Stimulated activated CD8-positive, alpha-beta memory T cell treated with anti-CD3 and anti-CD28 coated beads, Interleukin-12 subunit alpha, Interleukin-12 subunit beta, amount 100 ng/mL, for 1 hour (primary cell): ENCODE measurements around the gene TGOLN2.
"Not testable (repeated sequence)": the region's sequence is repeated elsewhere in the genome, so short reads cannot be mapped to it uniquely, and the experiment has no call there.

Experiments used
- DNase-seq: peaks from one replicate; pipeline ENCODE4 v3.0.0-alpha.2; 2020; ENCODE audit warnings: low read depth

TGOLN2 gene

DNA sequence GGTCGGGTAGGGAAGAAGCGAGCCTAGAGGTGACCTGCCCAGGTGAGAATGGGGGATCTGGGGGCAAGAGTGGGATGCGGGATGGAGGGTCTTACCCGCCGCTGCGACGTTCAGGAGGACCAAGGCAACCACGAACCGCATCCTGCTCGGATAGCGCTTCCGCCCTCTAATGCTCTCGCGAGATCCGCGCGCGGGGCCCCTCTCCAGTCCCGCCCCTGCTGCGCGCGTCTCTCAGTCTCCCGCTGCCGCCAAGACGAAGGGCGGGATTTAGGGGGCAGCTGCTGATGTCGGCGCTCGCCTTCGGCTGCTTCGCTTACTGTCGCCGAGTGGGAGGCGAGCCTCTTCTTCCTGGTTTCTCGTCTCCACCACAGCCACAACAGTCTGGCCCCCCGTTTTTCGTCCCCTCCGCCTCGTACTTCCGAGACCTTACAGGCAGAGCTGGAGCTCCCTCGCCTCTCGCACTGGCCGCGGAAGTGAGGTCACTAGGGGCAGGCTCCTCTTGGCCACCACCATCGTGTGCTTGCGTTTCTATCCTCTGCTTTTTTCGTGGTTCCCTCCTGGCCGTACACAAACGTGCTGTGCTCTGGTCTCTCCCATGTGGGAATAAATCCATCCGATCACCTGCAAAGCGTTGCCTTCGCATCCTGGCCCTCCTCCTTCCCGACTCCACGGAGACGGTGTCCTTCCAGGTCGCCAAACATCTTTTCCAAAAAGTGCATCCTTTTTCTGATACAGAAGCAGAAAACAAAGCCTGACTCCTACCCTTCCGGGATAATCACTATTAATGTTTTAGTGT is at the start of gene TGOLN2:
Gene TGOLN2 (minus strand): TSS at position 168 of the 796 bp plus-strand sequence. CDS start 27 bp downstream, at position 141.
- peak; percentile 90 for DNase-seq

DNA sequence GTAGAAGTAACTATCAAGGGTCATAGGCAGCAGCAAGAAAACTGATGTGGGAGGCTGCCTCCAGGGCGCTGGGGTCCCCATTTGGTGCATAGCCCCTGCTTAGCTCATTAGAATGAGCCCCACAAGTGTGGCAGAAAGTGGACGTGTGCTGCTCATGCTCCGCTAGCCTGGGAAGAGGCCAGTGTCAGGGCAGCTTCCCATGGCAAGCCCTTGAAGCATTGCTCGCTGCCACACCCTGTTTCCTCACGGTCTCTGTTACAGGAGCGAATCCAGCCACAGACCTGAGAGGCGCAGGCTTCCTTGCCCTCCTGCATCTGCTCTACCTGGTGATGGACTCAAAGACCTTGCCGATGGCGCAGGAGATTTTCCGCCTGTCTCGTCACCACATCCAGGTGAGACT is 49.3 kb upstream of the TGOLN2 start:
- DNase-seq = no peak

DNA sequence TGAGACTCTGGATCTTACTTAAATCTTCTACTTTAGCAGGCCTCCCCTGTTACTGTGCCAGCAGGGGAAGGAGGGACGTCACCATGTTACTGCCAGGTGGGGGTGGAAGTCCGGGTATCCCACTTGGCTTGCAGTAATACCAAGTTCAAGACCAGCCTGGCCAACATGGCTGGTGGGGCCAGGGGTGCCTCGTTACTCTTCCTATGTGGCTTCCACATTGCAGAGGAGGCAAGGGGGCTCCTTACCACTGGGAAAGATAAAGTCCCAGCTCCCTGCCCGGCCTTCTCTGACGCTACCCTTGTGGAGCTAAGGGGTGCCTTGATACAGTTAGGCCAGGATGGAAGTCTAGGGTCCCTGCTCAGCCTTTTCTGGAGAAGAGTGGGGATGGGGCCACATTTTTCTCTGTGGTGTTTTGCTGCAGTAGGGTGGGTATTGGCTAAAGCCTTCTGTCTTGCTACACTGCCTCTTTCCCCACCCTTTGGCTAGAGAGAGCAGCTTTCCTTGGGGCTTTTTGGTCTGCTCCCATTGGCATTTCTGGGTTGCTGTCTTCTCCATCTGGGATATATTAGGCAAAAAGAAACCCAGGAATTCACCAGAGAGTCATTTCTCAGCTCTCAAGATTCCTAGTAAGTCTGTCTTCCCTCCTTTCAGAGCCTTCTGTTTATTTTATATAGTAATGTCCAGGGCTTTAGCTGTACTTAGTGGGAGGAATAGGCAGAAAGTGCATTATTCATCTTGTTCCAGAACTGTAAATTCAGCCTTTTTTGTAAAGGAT is 48.7 kb upstream of the TGOLN2 start:
- DNase-seq = no peak

DNA sequence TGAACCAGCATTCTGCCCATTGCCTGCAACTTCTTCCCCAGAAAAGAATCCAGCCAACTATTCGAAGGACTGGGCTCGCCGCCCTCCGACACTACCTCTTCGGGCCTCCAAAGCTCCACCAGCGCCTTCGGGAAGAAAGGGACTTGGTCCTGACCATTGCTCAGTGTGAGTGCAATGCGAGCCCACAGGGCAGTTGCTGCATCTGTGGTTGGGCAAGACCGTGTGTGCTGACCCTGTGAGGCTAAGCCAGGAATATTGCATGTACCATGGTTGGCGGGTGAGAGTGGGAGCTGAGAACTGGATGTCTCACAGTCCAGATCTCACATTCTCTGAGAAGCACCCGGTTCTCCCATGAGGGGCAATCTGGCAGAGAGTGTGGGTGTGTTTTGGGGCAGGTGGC is 43.3 kb upstream of the TGOLN2 start:
- no peak for DNase-seq

DNA sequence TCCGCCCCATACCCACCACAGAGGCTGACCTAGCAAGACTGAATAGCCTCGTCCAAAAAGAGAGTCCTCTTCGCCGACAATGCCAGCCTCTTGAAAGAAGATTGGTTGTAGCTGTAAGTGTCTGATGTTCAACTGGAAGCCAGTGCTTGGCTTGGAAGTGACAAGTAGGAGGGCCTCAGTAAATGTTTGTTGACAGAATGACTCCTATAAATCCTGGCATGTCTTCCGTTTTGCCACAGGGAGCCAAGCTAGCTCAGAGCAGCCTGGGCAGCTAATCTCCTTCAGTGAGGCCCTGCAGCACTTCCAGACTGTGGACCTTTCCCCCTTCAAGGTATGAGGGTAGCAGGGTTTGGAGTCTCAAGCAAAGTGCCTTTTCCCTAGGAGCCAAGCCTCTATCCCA is 41.7 kb upstream of the TGOLN2 start:
- DNase-seq = no peak

DNA sequence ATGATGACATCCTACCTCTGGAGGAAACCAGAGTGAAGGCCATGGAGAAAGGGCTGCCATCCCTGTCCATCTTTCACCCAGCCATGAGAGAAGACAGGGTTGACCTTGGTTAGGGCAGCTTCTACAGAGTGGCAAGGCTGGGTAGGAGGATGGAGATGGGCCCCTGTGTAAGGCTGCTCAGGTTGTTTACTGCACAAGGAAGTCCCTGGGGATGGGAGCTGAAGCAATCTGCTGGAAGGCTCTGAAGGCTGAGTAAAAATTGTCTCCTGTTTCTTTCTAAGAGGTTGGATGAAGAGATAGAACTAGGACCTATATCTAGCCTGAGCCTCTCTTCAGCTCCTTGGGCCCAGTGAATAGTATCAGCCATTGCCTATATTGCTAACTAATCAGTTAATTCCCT is 41.1 kb upstream of the TGOLN2 start:
- no peak for DNase-seq

DNA sequence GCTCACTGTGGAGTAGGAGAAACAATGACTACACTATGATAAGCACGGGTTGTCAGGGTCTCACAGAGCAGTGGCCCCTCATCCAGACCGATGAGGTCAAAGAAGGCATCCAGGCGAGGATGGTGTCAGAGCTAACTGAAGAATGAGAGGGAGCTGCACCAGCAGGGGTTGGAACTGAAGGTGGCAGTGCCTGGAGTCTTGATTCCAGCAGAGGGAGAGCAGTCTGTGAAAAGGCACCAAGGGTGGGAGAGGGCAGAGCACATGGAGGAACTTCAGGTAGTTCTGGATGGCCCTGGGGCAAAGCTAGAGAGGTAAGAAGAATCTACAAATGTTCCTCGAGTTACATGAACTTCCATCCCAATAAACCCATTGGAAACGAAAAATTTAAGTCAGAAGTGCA is 39.4 kb upstream of the TGOLN2 start:
- no peak for DNase-seq

DNA sequence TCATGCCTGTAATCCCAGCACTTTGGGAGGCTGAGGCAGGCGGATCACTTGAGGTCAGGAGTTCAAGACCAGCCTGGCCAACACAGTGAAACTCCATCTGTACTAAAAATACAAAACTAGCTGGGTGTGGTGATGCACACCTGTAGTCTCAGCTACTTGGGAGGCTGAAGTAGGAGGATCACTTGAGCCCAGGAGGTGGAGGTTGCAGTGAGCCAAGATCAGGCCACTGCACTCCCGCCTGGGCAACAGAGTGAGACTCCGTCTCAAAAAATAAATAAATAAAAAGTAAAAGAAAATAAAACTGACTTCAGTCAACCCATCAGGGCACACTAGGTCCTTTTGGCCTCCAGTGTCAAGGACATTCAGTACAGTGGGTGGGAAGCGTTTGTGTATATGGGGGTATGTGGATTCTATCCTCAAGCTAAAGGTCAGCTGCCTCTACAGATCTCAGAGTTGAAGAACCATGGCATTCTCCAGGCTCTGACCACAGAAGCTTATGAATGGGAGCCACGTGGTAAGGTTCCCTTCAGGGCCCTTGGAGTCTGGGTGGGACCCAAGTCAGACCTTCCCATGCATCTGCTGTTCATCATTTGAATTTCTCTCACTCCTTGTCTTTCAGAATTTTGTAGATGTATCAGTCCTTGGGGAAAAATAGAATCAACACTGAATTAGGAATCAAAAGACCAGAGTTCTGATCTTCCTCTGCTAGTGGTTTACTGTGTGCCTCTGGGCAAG is 35.0 kb upstream of the TGOLN2 start:
- not testable (repeated sequence) for DNase-seq

DNA sequence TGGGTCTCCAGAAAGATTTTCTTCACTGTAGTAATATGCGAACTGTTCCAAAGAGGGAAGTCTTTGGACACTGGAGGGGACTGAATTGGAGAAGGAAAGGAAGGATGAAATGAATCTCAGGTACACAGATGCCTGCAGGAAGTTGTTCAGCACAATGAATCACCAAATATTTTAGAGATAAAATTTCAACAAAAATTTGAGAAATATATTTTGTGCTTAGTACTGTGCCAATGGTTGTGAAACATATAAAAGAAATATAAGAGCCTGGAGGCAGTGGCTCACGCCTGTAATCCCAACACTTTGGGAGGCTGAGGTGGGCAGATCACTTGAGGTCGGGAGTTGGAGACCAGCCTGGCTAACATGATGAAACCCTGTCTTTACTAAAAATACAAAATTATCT is 29.9 kb upstream of the TGOLN2 start:
- no peak for DNase-seq

DNA sequence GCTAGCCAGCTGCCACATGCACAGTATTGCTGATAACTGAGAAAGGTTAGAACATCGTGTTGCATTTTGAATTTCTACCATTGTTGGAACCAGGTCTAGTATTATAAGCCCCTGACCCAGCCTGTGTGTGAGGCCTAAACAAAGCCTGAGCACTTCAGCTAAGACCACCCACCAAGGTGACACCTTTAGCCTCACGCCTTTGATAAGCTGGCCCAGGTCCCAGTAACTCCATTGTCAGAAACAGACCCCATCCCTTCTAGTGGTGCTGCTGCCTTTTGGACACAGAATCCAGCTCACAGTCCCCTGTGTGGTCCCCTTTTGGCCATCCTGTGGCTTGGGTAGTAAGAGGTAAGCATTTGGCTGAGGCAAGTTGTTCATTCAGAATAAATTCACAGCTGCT is 28.4 kb upstream of the TGOLN2 start:
- no peak for DNase-seq

DNA sequence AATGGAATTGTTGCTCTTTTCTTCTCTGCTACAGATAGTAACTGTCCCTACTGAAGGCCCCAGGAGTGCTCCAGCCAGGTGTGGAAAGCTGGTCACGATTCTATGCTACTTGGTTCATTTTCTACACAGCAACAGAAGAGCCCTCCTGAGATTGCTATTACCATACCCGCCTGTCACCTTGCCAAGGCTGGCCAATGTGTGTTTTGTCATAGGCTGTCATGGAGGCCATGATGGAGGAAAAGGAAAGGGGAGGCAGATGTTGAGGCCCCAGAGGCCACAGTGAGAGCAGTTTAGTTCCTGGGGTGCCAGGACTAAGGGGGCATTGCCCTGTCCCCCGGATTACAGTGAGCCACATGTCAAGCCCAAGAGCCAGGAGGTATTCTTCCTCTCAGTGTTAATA is 27.7 kb upstream of the TGOLN2 start:
- DNase-seq = no peak

DNA sequence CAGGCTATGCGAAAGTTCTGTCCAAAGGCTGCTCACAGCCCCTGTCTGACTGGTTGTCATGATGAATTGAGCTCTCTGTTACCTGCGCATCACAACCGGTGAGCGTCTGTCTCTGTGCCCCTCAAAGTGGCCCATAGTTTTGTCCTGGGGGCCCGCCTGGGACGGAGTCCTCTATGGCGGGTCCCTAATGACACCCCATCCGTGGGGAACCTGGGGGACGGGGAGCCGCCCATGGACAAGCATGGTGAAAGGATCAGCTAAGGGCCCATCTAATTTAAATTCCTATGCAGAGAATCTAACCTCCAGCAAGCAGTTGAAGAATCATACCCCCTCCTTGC is 27.3 kb upstream of the TGOLN2 start:
- DNase-seq = no peak

DNA sequence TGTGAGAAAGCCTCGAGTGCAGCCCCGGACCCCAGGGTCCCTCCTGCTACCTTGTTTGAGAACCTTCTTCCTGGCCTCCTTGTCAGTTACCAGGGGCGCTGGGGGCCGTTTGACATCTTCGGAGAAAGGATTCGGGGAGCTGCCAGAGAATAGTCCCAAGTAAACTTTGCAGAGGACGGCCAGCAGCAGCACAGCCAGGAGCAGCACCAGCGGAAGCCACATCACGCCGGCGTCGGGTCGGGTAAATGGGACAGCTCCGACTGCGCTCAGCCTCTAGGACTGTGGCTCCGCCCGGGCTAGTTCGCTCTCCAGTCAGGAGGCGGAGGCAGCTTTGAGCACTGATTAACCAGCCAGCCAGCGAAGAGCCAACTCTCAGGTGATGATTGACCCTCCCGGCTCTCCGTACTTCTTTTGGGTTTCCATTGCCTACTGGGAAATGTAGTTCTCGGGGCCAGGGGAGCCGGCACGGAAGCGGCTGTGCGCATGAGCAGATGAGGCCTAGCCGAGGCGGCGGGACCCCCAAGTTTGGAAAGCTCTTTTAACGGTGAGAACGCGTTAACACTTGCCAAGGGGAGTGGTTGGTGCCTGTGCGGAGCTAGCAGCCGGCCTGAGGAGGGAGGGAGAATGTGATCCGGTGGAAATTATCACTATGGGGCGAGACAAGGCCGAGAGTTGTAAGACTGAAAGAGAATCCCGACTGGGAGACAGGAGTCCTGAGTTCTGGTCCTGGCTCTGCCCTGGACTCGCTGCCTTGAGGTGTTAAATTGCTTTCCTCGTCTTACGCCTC is 26.7 kb upstream of the TGOLN2 start, which contains the start of the genes ELMOD3 and RETSAT:
Gene ELMOD3 (plus strand): TSS at position 484 of the 787 bp plus-strand sequence. CDS start 2,430 bp downstream, outside the sequence.
Gene RETSAT (minus strand): TSS at position 243 of the 787 bp plus-strand sequence. CDS start 21 bp downstream, at position 222.
- DNase-seq = peak; percentile 94

DNA sequence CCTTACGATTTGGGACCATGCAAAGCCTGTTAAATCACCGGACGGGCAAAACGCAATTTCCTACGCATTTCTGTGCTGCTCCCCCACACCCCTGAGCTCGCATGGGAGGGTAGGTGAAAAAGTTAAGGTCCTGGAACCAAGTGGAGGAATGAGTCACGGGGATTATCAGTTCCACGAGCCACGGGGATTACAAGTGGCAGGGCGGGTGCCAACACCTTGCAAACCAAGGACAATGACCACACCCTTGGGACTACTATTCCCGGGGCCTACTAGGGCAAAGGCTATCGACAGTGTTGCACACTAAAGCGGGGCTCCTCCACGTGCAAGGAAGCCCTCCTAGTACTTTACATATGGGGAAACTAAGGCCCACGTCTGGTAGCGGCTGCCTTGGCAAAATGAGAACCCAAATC is 26.1 kb upstream of the TGOLN2 start:
- peak; percentile 1 for DNase-seq

DNA sequence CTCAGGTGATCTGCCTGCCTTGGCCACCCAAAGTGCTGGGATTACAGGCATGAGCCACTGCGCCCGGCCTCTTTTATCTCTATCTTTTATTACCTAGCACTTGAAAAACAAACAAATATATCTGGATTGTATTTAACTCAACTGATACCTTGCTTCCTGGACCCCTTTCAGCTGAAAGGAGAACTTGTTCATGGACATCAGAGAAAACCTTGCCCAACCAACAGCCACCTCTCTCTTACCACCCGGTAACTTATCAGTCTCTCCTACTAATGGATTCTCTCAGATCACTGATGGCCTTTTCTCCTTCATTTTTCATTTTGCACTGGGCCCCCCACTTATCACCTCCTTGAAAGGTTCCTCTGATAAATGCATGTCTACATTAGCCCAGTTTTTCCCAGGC is 19.8 kb upstream of the TGOLN2 start:
- no peak for DNase-seq

DNA sequence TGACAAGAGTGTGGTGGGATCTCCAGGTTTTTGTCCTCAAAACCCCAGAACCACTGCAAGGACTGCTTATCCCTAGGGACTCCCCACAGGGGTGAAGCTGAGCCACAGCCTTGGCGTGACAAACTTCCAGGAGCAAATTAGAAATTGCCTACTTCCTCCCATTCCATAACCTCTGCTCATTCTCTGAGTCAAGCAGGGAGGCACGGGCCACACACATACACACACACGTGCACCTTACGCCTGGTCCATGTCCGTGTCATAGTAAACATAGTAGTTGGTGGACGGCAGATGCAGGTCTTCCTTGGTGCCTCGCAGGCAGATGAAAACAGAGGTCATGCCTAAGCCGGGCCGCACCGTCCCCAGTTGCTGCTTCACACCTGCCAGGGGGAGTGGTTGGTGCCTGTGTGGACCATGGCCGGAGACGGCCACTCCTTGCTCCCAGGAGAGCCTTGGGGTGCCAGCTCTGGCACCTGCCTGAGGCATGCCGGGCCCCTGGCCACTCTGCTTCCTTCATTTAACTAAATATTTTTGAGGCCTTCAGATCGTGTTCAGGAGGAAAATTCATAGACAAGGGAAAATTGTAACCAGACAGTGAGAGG is 16.7 kb upstream of the TGOLN2 start:
- no peak for DNase-seq

DNA sequence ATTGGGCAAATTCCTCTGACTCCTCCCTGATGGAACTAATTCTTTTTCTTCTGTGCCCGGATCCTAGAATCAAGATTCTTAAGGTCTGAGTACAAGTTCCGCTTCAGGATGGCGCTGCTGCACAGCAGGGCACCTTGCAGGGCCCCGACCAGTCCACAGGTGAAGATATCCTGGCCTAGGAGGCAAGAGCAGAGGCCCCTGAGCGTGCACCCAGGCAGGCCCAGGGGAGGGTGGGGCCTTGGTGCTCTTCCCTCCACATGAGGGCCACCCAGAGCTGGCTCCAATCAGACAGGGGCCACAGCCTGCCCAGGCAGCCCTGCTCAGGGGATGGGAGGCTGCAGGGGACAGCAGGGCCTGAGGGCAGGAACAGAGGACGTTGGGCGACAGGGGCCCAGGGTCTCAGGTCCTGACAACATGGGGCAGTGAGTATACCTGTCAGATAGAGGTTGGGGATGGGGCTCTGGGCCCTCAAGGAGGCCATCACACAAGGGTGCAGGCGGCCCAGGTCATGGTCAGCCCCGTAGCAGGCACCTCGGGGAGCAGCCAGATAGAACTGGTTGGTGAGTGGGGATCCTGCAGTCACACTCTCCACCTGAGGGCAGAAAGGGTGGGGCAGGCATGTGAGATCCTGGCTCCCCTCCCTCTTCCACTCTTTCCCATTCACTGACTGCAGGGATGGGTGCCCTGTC is 15.6 kb upstream of the TGOLN2 start:
- not testable (repeated sequence) for DNase-seq

DNA sequence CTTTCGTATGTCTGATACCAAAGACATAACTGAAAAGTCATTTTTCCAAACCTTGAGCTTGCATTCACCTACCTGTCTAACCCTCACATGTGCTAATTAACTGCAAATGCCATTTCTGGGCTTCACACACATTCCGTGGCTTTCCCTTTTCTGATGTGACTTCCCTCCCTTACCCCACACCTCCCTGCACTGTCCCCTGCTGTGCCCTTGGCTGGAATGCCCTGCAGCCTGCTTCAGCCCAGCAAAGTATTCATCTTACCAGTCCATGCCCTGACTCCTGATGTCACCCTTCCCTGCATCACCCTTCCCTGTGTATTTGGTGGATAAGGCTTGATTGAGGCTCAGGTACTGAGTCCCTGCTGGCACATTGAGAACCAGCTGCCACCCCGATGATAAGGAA is 14.4 kb upstream of the TGOLN2 start:
- no peak for DNase-seq

DNA sequence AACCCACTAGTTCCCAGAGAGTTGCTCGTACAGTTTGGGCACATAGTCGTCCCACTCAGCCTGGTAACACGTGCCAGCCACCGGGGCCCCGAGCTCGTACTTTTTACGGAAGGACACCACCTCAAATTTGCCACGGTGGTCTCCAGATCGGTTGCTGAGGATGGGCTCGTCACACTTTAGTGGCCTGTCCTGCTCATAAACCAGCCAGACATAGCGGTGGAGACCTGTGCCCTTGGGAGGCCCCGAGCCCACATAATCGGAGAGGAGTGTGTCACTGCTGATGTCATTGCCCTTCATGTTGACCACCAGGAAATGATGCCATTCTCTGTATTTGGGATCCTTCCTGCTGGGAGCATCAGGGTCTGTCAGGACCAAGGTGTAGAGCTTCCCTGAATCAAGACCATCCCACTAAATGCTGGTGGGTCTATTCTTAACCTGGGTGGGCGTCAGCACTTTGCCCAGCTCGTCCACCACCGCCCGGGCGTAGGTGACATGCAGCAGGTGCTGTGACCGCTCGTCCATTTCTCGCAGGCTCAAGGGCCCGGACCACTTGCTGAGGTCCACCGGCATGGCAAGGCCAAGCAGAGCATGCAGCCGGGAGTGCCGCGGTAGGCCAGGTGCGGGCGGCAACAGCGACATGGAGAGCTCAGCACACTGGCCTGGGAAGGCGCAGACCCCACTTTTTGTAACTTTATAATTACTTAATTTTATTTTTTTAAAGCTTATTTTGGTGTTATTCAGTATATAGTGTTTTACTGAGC is 13.7 kb upstream of the TGOLN2 start:
- no peak for DNase-seq
